ENCODE results near the gene NPC1L1. TPM values are rescaled to one million over a fixed set of nuclear protein-coding genes. Genes with fewer than 3 reads are reported as not detected.

The NPC1L1 gene
- total and polyA plus RNA-seq, 2 of the 13 experiments (the other 11 are each of a cell fraction or from before 2014, with no cell fraction given): 4.8 to 14.5 TPM

- TF ChIP-seq GRHL1 (CRISPR knock-in tag; conservative IDR thresholded peaks at IDR 0.05) (no peak), ZFP37 (CRISPR knock-in tag; IDR thresholded peaks at IDR 0.05; ENCODE audit: borderline replicate concordance) (no peak), MTERF4 (CRISPR knock-in tag; IDR thresholded peaks at IDR 0.05) (peak; percentile 77), ZSCAN29 (CRISPR knock-in tag; conservative IDR thresholded peaks at IDR 0.05) (no peak), YEATS4 (CRISPR knock-in tag; IDR thresholded peaks at IDR 0.05; ENCODE audit: borderline replicate concordance) (peak; percentile 90), ZFP41 (CRISPR knock-in tag; IDR thresholded peaks at IDR 0.05; ENCODE audit: borderline replicate concordance) (0 out of 2 replicates have a peak, but pooled peaks have one; percentile 34), AHDC1 (CRISPR knock-in tag; IDR thresholded peaks at IDR 0.05; ENCODE audit: borderline replicate concordance) (no peak), NR1H2 (CRISPR knock-in tag; IDR thresholded peaks at IDR 0.05; ENCODE audit: borderline replicate concordance, low read depth) (peak; percentile 25), HNF1A (IDR thresholded peaks at IDR 0.05; ENCODE audit: low read depth) (no peak), HNF1A (CRISPR knock-in tag; IDR thresholded peaks at IDR 0.05; ENCODE audit: borderline replicate concordance) (peak; percentile 61; the same call in 1 of the 2 replicates), ZNF713 (CRISPR knock-in tag; IDR thresholded peaks at IDR 0.05) (no peak)
- TF ChIP-seq, protein P1, sequence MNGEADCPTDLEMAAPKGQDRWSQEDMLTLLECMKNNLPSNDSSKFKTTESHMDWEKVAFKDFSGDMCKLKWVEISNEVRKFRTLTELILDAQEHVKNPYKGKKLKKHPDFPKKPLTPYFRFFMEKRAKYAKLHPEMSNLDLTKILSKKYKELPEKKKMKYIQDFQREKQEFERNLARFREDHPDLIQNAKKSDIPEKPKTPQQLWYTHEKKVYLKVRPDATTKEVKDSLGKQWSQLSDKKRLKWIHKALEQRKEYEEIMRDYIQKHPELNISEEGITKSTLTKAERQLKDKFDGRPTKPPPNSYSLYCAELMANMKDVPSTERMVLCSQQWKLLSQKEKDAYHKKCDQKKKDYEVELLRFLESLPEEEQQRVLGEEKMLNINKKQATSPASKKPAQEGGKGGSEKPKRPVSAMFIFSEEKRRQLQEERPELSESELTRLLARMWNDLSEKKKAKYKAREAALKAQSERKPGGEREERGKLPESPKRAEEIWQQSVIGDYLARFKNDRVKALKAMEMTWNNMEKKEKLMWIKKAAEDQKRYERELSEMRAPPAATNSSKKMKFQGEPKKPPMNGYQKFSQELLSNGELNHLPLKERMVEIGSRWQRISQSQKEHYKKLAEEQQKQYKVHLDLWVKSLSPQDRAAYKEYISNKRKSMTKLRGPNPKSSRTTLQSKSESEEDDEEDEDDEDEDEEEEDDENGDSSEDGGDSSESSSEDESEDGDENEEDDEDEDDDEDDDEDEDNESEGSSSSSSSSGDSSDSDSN (CRISPR knock-in tag; IDR thresholded peaks at IDR 0.05): peak; percentile 95
These were observed 50.6 kb downstream of the NPC1L1 start, which contains the start of gene NUDCD3 (continued) for GRCh38 chr7:44490351-44491200.

Data from HepG2 (cell line).